Measurements from ENCODE around the gene FBXL4. TPM values are rescaled to one million over a fixed set of nuclear protein-coding genes. Genes with fewer than 3 reads are reported as not detected.

The FBXL4 gene
- total RNA-seq, 1 donor from 2014 or later = 30.9 TPM

DNA sequence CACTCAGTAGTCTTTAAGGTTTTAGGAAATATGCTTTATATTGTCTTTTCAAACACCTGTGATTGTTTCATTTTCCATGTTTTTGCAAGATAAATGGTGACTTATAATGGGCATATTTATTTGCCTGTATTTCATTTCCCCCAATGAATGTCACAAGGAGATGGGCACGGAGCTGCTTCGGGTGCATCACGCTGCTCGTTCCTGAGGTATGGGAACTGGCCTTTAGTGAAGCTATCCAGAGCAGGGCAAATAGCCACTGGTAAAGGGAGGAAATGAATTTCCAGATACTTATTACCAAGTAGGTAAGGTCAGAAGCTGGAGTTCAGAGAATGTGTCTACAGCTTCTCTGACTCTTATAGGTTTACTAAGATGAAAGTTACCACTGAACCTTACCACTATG, 109.7 kb downstream of the FBXL4 start:
- Mint-ChIP-seq H3K4me1 (ENCODE audit: low read depth, unreplicated experiment) (peaks cover 24% of the 10 kb centered on the region), H3K27ac (ENCODE audit: unreplicated experiment) (peak overlapping the region; percentile 84), H3K36me3 (ENCODE audit: unreplicated experiment) (no peaks in the 10 kb centered on the region), H3K4me3 (ENCODE audit: unreplicated experiment) (peak overlapping the region; percentile 96), H3K9me3 (ENCODE audit: unreplicated experiment) (peaks cover 36% of the 10 kb centered on the region), H3K27me3 (ENCODE audit: unreplicated experiment) (peaks cover 30% of the 10 kb centered on the region)
- TF ChIP-seq, protein P1, sequence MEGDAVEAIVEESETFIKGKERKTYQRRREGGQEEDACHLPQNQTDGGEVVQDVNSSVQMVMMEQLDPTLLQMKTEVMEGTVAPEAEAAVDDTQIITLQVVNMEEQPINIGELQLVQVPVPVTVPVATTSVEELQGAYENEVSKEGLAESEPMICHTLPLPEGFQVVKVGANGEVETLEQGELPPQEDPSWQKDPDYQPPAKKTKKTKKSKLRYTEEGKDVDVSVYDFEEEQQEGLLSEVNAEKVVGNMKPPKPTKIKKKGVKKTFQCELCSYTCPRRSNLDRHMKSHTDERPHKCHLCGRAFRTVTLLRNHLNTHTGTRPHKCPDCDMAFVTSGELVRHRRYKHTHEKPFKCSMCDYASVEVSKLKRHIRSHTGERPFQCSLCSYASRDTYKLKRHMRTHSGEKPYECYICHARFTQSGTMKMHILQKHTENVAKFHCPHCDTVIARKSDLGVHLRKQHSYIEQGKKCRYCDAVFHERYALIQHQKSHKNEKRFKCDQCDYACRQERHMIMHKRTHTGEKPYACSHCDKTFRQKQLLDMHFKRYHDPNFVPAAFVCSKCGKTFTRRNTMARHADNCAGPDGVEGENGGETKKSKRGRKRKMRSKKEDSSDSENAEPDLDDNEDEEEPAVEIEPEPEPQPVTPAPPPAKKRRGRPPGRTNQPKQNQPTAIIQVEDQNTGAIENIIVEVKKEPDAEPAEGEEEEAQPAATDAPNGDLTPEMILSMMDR (IDR thresholded peaks at IDR 0.05; ENCODE audit: partially characterized antibody, unreplicated experiment) = no peak
- DNase-seq = peak; percentile 15

DNA sequence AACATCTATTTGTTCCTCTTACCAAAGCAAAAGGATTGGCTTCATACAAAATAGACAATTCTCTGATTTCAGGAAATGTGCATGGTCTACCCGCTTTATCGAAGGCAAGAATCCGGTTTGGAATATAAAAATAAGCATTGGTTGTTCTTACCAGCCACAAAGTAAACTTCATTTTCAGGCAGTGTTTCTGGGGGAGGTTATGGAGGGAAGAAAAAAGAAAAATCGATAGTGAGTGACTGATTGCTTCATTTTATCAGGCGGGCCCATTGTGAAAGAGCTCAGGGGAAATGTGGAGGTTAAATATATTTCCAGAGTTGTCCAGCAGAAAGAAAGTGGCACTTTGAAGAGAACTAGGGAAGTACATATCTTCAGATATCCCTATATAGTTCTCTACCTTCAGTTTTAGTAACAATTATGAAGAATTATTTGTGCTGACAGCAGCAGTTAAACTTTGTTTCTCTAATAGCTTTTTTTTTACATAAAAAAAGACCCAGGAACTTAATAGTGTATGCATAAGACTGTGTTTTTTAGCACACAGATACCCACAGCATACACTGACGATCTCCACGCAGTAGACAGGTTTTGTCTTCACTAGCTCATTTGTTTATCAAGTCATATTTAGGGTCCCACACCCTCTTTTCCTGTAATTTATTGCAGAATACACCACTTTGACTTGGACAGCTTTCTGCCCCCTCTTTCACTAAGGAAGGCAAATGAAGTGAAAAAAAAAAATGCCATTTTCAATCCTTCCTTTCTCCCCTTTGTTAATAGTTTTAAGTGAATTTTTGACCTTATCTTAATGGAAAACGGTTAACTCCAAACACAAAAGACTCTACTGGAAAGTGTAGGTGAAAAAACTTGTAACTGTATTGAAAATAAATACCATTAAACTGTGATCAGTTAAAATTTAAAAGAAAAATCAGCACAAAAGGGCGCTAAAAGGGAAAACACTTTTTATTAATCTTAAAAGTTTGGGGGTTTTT, 110.5 kb downstream of the FBXL4 start:
- peaks cover 27% of the 10 kb centered on the region for H3K27me3 Mint-ChIP-seq (ENCODE audit: unreplicated experiment)
- peaks cover 35% of the 10 kb centered on the region for H3K9me3 Mint-ChIP-seq (ENCODE audit: unreplicated experiment)
- H3K4me3 Mint-ChIP-seq (ENCODE audit: unreplicated experiment) = peak overlapping the region; percentile 96
- peak overlapping the region; percentile 87 for H3K27ac Mint-ChIP-seq (ENCODE audit: unreplicated experiment)
- no peak for DNase-seq
- peaks cover 26% of the 10 kb centered on the region for H3K4me1 Mint-ChIP-seq (ENCODE audit: low read depth, unreplicated experiment)
- TF ChIP-seq, protein P1 (IDR thresholded peaks at IDR 0.05; ENCODE audit: partially characterized antibody, unreplicated experiment) = no peak
- no peaks in the 10 kb centered on the region for H3K36me3 Mint-ChIP-seq (ENCODE audit: unreplicated experiment)

DNA sequence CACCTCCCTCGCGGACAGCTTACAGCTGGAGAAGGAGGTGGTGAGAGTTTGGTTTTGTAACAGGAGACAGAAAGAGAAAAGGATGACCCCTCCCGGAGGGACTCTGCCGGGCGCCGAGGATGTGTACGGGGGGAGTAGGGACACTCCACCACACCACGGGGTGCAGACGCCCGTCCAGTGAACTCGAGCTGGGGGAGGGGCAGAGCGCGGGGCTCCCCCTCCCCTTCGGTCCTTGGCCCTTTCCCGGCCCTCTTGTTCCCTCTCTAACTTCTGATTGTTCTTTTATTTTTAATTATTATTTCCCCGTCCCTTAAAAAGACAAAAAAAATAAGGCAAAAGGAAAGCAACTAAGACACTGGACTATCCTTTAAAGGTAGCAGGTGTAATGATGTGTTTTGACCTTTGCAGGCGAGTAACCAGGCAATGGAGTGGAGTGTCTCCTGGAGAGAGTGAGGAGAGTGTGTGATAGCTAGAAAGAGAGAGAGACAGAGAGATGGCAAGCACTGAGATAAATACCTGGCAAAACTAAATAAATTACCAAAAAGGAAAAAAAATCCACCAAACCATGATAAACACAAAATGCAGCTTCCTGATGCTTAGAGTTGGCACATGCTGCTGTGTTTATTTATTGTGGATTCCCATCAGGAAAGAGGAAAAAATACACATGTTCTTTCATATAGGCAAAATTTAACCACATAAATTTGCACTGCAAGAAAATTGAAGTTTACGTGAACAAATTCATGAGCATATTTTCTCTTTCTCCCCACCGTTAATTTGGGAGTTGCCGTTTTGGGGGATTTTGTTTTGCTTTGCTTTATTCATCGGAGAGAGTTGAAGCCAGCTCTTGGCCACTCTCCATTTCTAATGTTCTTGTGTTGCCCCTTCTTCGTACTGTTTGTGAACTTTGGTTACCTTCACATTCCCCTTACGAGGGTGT, 111.5 kb downstream of the FBXL4 start:
- Mint-ChIP-seq H3K27me3 (ENCODE audit: unreplicated experiment) (peaks cover 26% of the 10 kb centered on the region), H3K4me3 (ENCODE audit: unreplicated experiment) (peak overlapping the region; percentile 96), H3K36me3 (ENCODE audit: unreplicated experiment) (no peaks in the 10 kb centered on the region), H3K27ac (ENCODE audit: unreplicated experiment) (peak overlapping the region; percentile 99), H3K4me1 (ENCODE audit: low read depth, unreplicated experiment) (peaks cover 18% of the 10 kb centered on the region), H3K9me3 (ENCODE audit: unreplicated experiment) (peaks cover 31% of the 10 kb centered on the region)
- peak; percentile 72 for DNase-seq
- TF ChIP-seq, protein P1 (IDR thresholded peaks at IDR 0.05; ENCODE audit: partially characterized antibody, unreplicated experiment) = no peak

DNA sequence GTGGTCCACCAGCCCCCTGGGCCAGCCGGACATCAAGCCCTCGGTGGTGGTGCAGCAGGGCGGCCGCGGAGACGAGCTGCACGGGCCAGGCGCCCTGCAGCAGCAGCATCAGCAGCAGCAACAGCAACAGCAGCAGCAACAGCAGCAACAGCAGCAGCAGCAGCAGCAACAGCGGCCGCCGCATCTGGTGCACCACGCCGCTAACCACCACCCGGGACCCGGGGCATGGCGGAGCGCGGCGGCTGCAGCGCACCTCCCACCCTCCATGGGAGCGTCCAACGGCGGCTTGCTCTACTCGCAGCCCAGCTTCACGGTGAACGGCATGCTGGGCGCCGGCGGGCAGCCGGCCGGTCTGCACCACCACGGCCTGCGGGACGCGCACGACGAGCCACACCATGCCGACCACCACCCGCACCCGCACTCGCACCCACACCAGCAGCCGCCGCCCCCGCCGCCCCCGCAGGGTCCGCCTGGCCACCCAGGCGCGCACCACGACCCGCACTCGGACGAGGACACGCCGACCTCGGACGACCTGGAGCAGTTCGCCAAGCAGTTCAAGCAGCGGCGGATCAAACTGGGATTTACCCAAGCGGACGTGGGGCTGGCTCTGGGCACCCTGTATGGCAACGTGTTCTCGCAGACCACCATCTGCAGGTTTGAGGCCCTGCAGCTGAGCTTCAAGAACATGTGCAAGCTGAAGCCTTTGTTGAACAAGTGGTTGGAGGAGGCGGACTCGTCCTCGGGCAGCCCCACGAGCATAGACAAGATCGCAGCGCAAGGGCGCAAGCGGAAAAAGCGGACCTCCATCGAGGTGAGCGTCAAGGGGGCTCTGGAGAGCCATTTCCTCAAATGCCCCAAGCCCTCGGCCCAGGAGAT, 112.4 kb downstream of the FBXL4 start:
- Mint-ChIP-seq H3K36me3 (ENCODE audit: unreplicated experiment) (no peaks in the 10 kb centered on the region), H3K27me3 (ENCODE audit: unreplicated experiment) (peaks cover 28% of the 10 kb centered on the region), H3K4me3 (ENCODE audit: unreplicated experiment) (peak overlapping the region; percentile 96), H3K4me1 (ENCODE audit: low read depth, unreplicated experiment) (peaks cover 21% of the 10 kb centered on the region), H3K9me3 (ENCODE audit: unreplicated experiment) (peaks cover 30% of the 10 kb centered on the region), H3K27ac (ENCODE audit: unreplicated experiment) (peak overlapping the region; percentile 99)
- peak; percentile 60 for DNase-seq
- TF ChIP-seq, protein P1 (IDR thresholded peaks at IDR 0.05; ENCODE audit: partially characterized antibody, unreplicated experiment) = no peak
